ENCODE results near the gene CPA4. TPM values are rescaled to one million over a fixed set of nuclear protein-coding genes. Genes with fewer than 3 reads are reported as not detected.

CPA4 gene
- total RNA-seq, 1 donor: 28.2 TPM

DNA sequence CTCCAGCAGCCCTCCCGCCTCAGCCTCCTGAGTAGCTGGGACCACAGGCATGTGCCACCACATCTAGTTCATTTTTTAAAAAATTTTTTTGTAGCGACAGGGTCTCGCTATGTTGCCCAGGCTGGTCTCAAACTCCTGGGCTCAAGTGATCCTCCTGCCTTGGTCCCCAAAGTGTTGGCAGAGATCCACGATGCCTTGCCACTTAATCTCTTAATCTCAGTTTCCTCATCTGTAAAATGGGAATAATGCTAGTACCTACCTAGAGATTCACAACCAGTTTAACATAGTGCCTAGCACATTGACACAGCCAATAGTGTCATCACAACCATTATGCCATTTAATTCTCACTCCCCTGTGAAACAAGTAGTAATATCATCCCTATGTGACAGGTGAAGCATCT lies 4.8 kb upstream of the CPA4 start:
- Histone ChIP-seq H3K27ac (ENCODE audit: low read depth, low read length) (no peak overlapping the region), H3K4me1 (ENCODE audit: insufficient read depth, low read length) (peaks cover 27% of the 10 kb centered on the region), H3K4me2 (ENCODE audit: insufficient read depth, low read length) (no peak overlapping the region), H3K79me2 (ENCODE audit: insufficient read depth, low read length) (no peaks in the 10 kb centered on the region), H3K36me3 (ENCODE audit: insufficient read depth, low read length) (no peaks in the 10 kb centered on the region), H4K20me1 (ENCODE audit: insufficient read depth, low read length) (no peaks in the 10 kb centered on the region), H3K9me3 (ENCODE audit: low read depth, low read length) (no peaks in the 10 kb centered on the region), H2AFZ (ENCODE audit: low read length) (no peak overlapping the region), H3K4me3 (ENCODE audit: insufficient read depth, low read length) (no peak overlapping the region), H3K27me3 (ENCODE audit: insufficient read depth, low read length) (no peaks in the 10 kb centered on the region)
- DNase-seq (ENCODE audit: insufficient read length, low spot score, missing footprints): no peak
- TF ChIP-seq, protein P1, sequence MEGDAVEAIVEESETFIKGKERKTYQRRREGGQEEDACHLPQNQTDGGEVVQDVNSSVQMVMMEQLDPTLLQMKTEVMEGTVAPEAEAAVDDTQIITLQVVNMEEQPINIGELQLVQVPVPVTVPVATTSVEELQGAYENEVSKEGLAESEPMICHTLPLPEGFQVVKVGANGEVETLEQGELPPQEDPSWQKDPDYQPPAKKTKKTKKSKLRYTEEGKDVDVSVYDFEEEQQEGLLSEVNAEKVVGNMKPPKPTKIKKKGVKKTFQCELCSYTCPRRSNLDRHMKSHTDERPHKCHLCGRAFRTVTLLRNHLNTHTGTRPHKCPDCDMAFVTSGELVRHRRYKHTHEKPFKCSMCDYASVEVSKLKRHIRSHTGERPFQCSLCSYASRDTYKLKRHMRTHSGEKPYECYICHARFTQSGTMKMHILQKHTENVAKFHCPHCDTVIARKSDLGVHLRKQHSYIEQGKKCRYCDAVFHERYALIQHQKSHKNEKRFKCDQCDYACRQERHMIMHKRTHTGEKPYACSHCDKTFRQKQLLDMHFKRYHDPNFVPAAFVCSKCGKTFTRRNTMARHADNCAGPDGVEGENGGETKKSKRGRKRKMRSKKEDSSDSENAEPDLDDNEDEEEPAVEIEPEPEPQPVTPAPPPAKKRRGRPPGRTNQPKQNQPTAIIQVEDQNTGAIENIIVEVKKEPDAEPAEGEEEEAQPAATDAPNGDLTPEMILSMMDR (IDR thresholded peaks at IDR 0.05; ENCODE audit: extremely low read depth, low read depth, low read length): no peak

DNA sequence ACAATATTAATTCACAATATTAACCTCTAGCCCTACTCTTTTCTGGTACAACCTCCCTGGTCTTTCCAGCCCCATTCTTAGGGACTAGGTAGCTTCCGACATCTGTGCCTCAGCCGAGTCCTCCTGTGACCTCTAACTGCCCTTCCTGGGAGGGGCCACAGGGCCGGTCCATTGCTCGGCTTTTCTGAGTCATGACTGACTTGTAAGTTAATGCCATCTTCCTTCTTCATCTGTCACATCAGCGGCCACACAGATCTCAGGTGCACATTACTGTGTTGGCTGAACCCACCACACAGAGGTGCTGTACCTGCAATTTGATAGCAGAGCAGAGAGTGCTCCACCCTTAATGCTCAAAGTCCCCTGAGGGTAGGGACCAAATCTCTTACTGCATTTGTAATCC lies 4.1 kb upstream of the CPA4 start:
- Histone ChIP-seq H3K9me3 (ENCODE audit: low read depth, low read length) (no peaks in the 10 kb centered on the region), H3K27me3 (ENCODE audit: insufficient read depth, low read length) (no peaks in the 10 kb centered on the region), H2AFZ (ENCODE audit: low read length) (peak overlapping the region; percentile 63), H4K20me1 (ENCODE audit: insufficient read depth, low read length) (no peaks in the 10 kb centered on the region), H3K79me2 (ENCODE audit: insufficient read depth, low read length) (no peaks in the 10 kb centered on the region), H3K4me3 (ENCODE audit: insufficient read depth, low read length) (no peak overlapping the region), H3K4me2 (ENCODE audit: insufficient read depth, low read length) (no peak overlapping the region), H3K36me3 (ENCODE audit: insufficient read depth, low read length) (no peaks in the 10 kb centered on the region), H3K4me1 (ENCODE audit: insufficient read depth, low read length) (peaks cover 33% of the 10 kb centered on the region), H3K27ac (ENCODE audit: low read depth, low read length) (no peak overlapping the region)
- TF ChIP-seq, protein P1 (IDR thresholded peaks at IDR 0.05; ENCODE audit: extremely low read depth, low read depth, low read length): no peak
- DNase-seq (ENCODE audit: insufficient read length, low spot score, missing footprints): no peak

DNA sequence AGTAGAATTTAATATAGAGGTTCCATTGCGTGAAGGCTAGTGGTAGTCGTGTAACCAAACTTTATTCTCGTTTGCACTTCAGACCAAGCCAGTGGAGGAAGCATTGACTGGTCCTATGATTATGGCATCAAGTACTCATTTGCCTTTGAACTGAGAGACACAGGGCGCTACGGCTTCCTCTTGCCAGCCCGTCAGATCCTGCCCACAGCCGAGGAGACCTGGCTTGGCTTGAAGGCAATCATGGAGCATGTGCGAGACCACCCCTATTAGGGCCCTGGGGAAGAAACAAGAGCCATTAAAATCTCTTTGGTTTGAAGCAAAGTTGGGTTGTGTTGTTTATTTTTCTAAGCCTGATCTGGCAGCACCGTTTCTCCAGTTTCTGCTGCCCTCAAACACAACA lies 3.5 kb upstream of the CPA4 start:
- Histone ChIP-seq H3K4me2 (ENCODE audit: insufficient read depth, low read length) (no peak overlapping the region), H3K4me1 (ENCODE audit: insufficient read depth, low read length) (peaks cover 38% of the 10 kb centered on the region), H3K79me2 (ENCODE audit: insufficient read depth, low read length) (no peaks in the 10 kb centered on the region), H3K9me3 (ENCODE audit: low read depth, low read length) (no peaks in the 10 kb centered on the region), H3K27me3 (ENCODE audit: insufficient read depth, low read length) (no peaks in the 10 kb centered on the region), H4K20me1 (ENCODE audit: insufficient read depth, low read length) (no peaks in the 10 kb centered on the region), H3K27ac (ENCODE audit: low read depth, low read length) (no peak overlapping the region), H3K4me3 (ENCODE audit: insufficient read depth, low read length) (no peak overlapping the region), H3K36me3 (ENCODE audit: insufficient read depth, low read length) (no peaks in the 10 kb centered on the region), H2AFZ (ENCODE audit: low read length) (no peak overlapping the region)
- TF ChIP-seq, protein P1 (IDR thresholded peaks at IDR 0.05; ENCODE audit: extremely low read depth, low read depth, low read length): no peak
- no peak for DNase-seq (ENCODE audit: insufficient read length, low spot score, missing footprints)

DNA sequence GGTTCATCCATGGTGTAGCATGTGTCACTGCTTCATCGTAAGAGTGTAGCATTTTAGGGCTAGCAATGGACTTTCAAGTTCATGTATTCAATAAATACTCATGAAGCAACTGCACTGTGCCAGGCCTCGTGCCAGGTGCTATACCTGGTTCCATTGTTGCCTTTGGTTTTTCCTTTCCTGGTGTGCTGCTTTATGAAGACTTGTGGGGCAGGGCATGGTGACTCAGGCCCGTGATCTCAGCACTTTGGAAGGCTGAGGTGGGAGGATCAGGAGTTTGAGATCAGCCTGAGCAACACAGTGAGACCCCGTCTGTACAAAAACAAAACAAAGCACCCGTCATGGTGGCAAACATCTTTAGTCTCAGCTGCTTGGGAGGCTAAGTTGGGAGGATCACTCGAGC lies 2.2 kb upstream of the CPA4 start:
- peak overlapping the region; percentile 22 for H3K4me2 ChIP-seq (ENCODE audit: insufficient read depth, low read length)
- peak overlapping the region; percentile 75 for H3K27ac ChIP-seq (ENCODE audit: low read depth, low read length)
- no peaks in the 10 kb centered on the region for H3K36me3 ChIP-seq (ENCODE audit: insufficient read depth, low read length)
- no peak for DNase-seq (ENCODE audit: insufficient read length, low spot score, missing footprints)
- no peaks in the 10 kb centered on the region for H3K27me3 ChIP-seq (ENCODE audit: insufficient read depth, low read length)
- H3K4me3 ChIP-seq (ENCODE audit: insufficient read depth, low read length): no peak overlapping the region
- no peaks in the 10 kb centered on the region for H3K79me2 ChIP-seq (ENCODE audit: insufficient read depth, low read length)
- no peaks in the 10 kb centered on the region for H4K20me1 ChIP-seq (ENCODE audit: insufficient read depth, low read length)
- H3K9me3 ChIP-seq (ENCODE audit: low read depth, low read length): no peaks in the 10 kb centered on the region
- peaks cover 38% of the 10 kb centered on the region for H3K4me1 ChIP-seq (ENCODE audit: insufficient read depth, low read length)
- H2AFZ ChIP-seq (ENCODE audit: low read length): peak overlapping the region; percentile 17
- TF ChIP-seq, protein P1 (IDR thresholded peaks at IDR 0.05; ENCODE audit: extremely low read depth, low read depth, low read length): no peak
